Stimulated activated CD4-positive, alpha-beta T cell treated with anti-CD3 and anti-CD28 coated beads, TNF-alpha, amount 100 ng/mL, for 4 hours (primary cell): ENCODE data around the gene FKBP6.
"Not testable (repeated sequence)": the region's sequence is repeated elsewhere in the genome, so short reads cannot be mapped to it uniquely, and the experiment has no call there.

Experiments
- DNase-seq, 3 experiments: peaks; one replicate each; pipeline ENCODE4 v3.0.0-alpha.2; 2020; ENCODE audit warnings: low read depth in 3 of 3

The FKBP6 gene, protein sequence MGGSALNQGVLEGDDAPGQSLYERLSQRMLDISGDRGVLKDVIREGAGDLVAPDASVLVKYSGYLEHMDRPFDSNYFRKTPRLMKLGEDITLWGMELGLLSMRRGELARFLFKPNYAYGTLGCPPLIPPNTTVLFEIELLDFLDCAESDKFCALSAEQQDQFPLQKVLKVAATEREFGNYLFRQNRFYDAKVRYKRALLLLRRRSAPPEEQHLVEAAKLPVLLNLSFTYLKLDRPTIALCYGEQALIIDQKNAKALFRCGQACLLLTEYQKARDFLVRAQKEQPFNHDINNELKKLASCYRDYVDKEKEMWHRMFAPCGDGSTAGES

GRCh38 chr7:73327922-73328321, at the start of gene FKBP6, which contains the start of gene TRIM50:
FKBP6 (plus strand) TSS chr7:73328161; CDS start chr7:73328429, 268 bp downstream.
TRIM50 (minus strand) TSS chr7:73328082; CDS start chr7:73324787, 3,295 bp downstream.
- DNase-seq = not testable (repeated sequence)

GRCh38 chr7:73297235-73297634, 30.7 kb upstream of the FKBP6 start:
- not testable (repeated sequence) for DNase-seq

DNA sequence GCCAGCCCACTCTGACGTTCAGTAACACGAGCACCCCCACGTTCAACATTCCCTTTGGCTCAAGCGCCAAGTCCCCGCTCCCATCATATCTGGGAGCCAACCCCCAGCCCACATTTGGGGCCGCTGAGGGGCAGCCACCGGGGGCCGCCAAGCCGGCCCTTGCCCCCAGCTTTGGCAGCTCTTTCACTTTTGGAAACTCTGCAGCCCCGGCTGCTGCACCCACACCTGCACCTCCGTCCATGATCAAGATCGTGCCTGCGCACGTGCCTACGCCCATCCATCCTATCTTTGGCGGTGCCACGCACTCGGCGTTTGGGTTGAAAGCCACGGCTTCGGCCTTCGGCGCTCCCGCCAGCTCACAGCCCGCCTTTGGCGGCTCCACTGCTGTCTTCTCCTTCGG, 30.3 kb upstream of the FKBP6 start:
- DNase-seq = not testable (repeated sequence)

DNA sequence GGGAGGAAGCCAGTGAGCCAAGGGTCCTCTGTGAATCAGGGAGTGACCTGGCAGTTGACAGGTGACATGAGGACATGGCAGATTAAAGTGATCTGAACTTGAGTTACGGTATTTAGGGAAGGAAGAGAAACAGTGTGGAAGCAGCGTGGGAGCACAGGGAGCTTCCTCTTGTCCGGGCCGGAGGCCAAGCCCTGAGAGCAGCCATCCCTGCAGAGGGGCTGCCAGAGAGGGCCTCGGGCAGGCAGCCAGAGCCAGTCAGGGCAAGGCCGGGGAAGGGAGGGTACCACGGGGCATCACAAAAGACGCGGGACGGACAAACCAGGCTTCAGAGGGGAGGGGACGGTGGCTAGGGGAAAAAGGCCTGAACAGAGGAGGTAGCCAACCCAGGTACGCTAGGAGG, 28.1 kb upstream of the FKBP6 start:
- DNase-seq = not testable (repeated sequence)

GRCh38 chr7:73301108-73301507, 26.9 kb upstream of the FKBP6 start:
- not testable (repeated sequence) for DNase-seq

- DNase-seq = not testable (repeated sequence)
These were observed 25.1 kb upstream of the FKBP6 start for GRCh38 chr7:73302846-73303245.

- no peak for DNase-seq
These were observed 24.4 kb upstream of the FKBP6 start for GRCh38 chr7:73303546-73303945.

- DNase-seq = no peak
These were observed 23.9 kb upstream of the FKBP6 start for GRCh38 chr7:73304071-73304470.

GRCh38 chr7:73304612-73305387, 23.2 kb upstream of the FKBP6 start:
- not testable (repeated sequence) for DNase-seq

GRCh38 chr7:73307436-73307835, 20.5 kb upstream of the FKBP6 start:
- DNase-seq = no peak

DNA sequence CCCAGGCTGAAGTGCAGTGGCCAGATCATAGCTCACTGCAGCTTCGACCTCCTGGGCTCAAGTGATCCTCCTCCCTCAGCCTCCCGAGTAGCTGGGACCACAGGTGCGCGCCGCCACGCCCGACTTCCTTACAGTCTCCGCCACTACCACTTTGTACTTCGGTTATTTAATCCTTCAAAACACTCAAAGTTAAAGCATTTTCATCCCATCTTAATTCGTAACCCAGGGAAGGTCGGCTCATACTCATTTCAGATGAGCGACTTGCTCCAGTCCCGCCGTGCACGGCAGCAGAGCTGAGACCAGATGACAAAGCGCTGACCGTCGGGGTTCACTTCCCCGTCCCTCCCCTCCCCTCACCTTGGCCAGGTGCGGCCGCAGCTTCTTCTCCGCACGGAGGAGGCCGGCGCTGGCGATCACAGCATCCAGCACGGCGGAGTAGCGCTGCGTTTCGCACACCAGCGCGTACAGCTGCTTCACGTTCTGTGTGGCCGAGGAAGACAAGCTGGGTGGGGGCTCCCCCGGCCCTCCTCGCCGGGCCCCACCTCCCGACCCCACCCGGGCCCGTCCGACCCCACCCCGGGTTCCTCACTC, 19.8 kb upstream of the FKBP6 start:
- DNase-seq = no peak

GRCh38 chr7:73308665-73309214, 19.2 kb upstream of the FKBP6 start, which contains the start of gene NSUN5:
NSUN5 (minus strand) TSS chr7:73308826; CDS start chr7:73308790, 36 bp downstream.
- peak; percentile 73 to 76 (median 76) for DNase-seq

GRCh38 chr7:73311421-73311820, 16.5 kb upstream of the FKBP6 start:
- DNase-seq = not testable (repeated sequence)

- no peak for DNase-seq
These were observed 15.0 kb upstream of the FKBP6 start for GRCh38 chr7:73312831-73313520.

DNA sequence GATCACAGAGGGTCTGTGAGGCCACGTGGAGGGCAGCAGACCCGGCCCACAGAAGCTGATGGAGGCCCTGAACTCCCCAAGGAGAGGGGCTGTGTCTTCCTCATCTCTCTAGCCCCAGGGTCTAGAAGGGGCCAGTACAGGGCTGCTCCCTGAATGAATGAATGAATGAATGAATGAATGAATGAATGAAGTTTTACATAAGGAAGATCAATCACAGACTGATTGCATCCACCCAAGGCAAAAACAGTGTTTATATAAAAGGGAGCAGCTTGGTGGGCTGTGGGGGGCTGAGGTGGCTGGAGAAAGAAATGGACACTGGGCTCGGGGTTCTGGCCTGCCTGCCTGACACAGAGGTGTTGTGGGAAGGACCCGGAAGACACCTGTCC, 14.4 kb upstream of the FKBP6 start:
- DNase-seq = no peak

DNA sequence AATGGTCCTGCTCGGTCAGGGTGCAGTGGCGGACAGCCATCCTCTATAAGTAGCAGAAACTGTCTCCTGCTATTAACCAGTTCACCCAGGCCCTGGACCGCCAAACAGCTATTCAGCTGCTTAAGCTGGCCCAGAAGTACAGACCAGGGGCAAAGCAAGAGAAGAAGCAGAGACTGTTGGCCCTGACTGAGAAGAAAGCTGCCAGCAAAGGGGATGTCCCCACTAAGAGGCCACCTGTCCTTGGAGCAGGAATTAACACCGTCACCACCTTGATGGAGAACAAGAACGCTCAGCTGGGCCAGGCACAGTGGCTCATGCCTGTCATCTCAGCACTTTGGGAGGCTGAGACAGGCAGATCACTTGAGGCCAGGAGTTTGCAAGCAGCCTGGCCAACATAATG, 13.7 kb upstream of the FKBP6 start:
- DNase-seq = no peak

GRCh38 chr7:73316521-73316920, 11.4 kb upstream of the FKBP6 start:
- DNase-seq = no peak

DNA sequence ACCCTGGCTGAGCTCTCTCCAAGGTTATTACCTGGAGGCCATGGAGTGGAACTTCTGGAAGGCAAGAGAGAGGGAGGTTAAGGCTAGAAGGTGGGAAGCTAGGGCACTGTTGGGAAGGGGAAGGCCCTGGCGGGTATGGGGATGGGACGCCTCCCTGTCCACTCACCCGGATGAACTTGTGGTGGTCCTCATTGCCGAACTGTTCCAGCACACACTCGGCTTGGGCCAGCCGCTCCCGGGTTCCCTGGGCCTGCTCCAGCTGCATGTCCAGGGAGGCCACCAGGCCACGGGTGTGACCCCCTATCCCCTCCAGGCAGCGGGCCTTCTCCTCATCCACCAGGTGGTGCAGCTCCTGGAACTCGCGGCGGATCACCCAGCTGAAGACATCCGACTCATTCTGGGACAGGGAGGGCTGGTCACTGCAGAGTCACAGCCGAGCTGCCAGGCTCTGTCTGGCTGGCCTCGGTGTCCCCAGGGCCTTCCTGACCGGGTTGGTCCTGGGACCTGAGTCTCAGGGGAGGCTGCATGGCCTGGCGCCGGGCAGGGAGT, 9.2 kb upstream of the FKBP6 start:
- DNase-seq = not testable (repeated sequence)

- not testable (repeated sequence) for DNase-seq
These were observed 8.4 kb upstream of the FKBP6 start for GRCh38 chr7:73319541-73319940.

DNA sequence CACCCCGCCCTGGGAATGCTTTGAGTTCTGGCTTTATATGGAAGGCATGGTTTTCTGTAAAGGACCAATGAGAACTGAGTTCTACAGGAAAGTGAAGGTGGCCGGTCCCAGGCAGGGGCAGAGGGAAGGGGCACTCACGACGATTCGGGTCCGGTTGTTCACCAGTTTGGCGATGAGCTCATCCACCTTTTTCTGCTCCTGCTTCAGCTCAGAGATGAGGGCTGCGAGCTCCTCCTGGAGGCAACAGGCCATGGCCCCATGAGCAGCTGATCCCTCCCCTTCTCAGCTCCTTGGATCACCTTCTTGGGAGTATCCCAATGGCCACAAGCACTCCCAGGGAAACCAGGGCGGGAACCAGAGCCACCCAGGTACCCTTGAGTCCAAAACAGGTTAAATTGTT, 8.0 kb upstream of the FKBP6 start:
- DNase-seq = not testable (repeated sequence)

DNA sequence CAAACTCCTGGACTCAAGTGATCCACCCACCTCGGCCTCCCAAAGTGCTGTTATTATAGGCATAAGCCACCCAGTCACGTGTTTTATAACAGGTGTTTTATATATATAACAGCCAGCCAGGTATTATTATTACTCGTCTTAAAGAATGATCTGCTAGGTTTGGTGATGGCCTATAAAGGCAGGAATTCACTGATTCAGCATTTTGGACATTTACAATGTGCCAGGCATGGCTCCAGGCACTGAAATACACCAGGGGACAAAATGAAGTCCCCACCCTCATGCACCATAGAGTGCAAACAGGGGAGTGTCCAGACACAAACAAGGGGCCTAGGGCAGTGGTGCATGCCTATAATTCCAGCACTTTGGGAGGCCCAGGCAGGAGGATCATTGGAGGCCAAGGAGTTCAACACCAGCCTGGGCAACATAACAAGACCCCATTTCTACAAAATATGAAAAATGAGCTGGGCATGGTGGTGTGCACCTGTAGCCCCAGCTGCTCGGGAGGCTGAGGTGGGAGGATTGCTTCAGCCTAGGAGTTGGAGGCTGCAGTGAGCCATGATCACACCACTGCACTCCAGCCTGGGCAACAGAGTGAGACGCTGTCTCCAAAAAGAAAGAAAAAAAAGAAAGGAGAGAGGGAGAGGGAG, 4.4 kb upstream of the FKBP6 start:
- DNase-seq = not testable (repeated sequence)
